Measurements from ENCODE around the gene ZNF205. TPM values are rescaled to one million over a fixed set of nuclear protein-coding genes. Genes with fewer than 3 reads are reported as not detected.
"Not testable (repeated sequence)": the region's sequence is repeated elsewhere in the genome, so short reads cannot be mapped to it uniquely, and the experiment has no call there.

The ZNF205 gene
- total RNA-seq, 1 experiment from 2014 or later: 18.3 TPM

DNA sequence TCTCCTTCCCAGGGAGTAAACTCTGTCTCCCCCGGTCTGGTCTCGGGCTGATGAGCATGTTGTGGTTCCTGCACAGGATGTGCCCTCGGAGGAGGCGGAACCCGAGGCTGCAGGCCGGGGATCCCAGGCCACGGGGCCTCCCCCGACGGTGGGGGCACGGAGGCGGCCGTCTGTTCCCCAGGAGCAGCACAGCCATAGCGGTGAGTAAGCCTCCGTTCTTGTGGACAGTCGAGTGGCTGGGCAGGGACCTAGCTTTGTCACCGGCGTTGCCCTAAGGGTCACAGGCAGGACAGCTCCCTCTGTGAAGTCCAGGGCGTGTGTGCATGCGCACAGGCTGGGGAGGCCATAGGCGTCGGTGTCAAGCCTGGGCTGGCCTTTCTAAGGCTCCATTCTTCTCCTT lies 26.0 kb downstream of the ZNF205 start:
- POLR2A ChIA-PET: no interaction called here
- TF ChIP-seq SIN3A (IDR thresholded peaks at IDR 0.05; ENCODE audit: borderline replicate concordance, insufficient read depth, low read depth, low read length) (no peak), POLR2AphosphoS5 (IDR thresholded peaks at IDR 0.05; ENCODE audit: low read depth, low read length) (no peak), TCF7L2 (IDR thresholded peaks at IDR 0.05; ENCODE audit: low read depth, low read length) (no peak), REST (IDR thresholded peaks at IDR 0.05; ENCODE audit: insufficient read depth in 1 of 2, low read depth in 2 of 2, low read length in 1 of 2) (no peak)
- TF ChIP-seq, protein P1, sequence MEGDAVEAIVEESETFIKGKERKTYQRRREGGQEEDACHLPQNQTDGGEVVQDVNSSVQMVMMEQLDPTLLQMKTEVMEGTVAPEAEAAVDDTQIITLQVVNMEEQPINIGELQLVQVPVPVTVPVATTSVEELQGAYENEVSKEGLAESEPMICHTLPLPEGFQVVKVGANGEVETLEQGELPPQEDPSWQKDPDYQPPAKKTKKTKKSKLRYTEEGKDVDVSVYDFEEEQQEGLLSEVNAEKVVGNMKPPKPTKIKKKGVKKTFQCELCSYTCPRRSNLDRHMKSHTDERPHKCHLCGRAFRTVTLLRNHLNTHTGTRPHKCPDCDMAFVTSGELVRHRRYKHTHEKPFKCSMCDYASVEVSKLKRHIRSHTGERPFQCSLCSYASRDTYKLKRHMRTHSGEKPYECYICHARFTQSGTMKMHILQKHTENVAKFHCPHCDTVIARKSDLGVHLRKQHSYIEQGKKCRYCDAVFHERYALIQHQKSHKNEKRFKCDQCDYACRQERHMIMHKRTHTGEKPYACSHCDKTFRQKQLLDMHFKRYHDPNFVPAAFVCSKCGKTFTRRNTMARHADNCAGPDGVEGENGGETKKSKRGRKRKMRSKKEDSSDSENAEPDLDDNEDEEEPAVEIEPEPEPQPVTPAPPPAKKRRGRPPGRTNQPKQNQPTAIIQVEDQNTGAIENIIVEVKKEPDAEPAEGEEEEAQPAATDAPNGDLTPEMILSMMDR (IDR thresholded peaks at IDR 0.05): no peak
- CTCF ChIA-PET: no interaction called here
- BruUV-seq (replicated peaks): no TSS peak
- Histone ChIP-seq H3K4me1 (ENCODE audit: control insufficient read depth, insufficient read depth, low read length) (peaks cover 7% of the 10 kb centered on the region; the same call in 1 of the 2 replicates), H3K9me3 (ENCODE audit: control insufficient read depth, insufficient read depth, low read depth, low read length) (no peaks in the 10 kb centered on the region), H3K27me3 (ENCODE audit: control insufficient read depth, insufficient read depth, low read length) (no peaks in the 10 kb centered on the region), H3K27ac (ENCODE audit: low read length) (no peak overlapping the region), H3K36me3 (ENCODE audit: control insufficient read depth, insufficient read depth, low read length) (peaks cover 10% of the 10 kb centered on the region; the same call in 1 of the 2 replicates), H3K4me3 (ENCODE audit: low read depth in 2 of 2, low read length in 2 of 2) (no peak overlapping the region)
- no peak for DNase-seq (ENCODE audit: low read depth, low spot score)
- in situ Hi-C loops (cut with HindIII; ENCODE audit: low pct_unique_long_range_greater_than_20kb, low sequenced_read_pairs) (no loop called here), intact Hi-C loops (cut with micrococcal nuclease; ENCODE audit: unreplicated experiment) (no loop called here)
- no peak for ATAC-seq

DNA sequence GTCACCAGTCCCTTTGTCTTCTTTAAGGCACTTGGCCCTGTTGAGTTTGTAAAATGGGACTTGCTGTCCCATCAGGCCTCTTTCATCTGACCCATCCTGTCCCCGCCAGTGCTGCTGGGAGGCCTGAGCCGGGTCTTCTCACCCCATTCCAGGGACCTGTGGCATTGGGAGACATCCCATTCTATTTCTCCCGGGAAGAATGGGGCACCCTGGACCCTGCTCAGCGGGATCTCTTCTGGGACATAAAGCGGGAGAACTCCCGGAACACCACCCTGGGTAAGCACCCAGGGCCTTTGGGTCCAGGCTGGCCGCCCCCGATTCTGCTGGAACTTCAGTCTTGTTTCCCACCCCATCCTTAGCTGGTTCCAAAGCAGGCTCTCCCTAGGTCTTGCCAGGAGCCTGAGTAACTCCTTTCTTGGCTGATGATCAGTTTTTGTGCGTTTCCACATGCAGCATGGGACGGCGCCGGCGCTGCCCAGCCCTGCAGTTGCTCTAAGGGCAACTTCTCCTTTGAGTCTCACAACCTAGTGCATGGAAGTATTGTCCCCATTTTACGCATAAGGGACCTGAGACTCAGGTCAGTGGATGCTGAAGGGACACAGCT lies 26.5 kb downstream of the ZNF205 start:
- ChIA-PET CTCF (no interaction called here), POLR2A (no interaction called here)
- no peak for ATAC-seq
- intact Hi-C loops (cut with micrococcal nuclease; ENCODE audit: unreplicated experiment) (no loop called here), in situ Hi-C loops (cut with HindIII; ENCODE audit: low pct_unique_long_range_greater_than_20kb, low sequenced_read_pairs) (no loop called here)
- TF ChIP-seq, protein P1 (IDR thresholded peaks at IDR 0.05): no peak
- TF ChIP-seq SIN3A (IDR thresholded peaks at IDR 0.05; ENCODE audit: borderline replicate concordance, insufficient read depth, low read depth, low read length) (no peak), TCF7L2 (IDR thresholded peaks at IDR 0.05; ENCODE audit: low read depth, low read length) (no peak), REST (IDR thresholded peaks at IDR 0.05; ENCODE audit: insufficient read depth in 1 of 2, low read depth in 2 of 2, low read length in 1 of 2) (no peak), POLR2AphosphoS5 (IDR thresholded peaks at IDR 0.05; ENCODE audit: low read depth, low read length) (no peak)
- H3K4me3 ChIP-seq (ENCODE audit: low read depth in 2 of 2, low read length in 2 of 2): no peak overlapping the region
- H3K27ac ChIP-seq (ENCODE audit: low read length): no peak overlapping the region
- H3K4me1 ChIP-seq (ENCODE audit: control insufficient read depth, insufficient read depth, low read length): peaks cover 7% of the 10 kb centered on the region; the same call in 1 of the 2 replicates
- no peak for DNase-seq (ENCODE audit: low read depth, low spot score)
- no peaks in the 10 kb centered on the region for H3K27me3 ChIP-seq (ENCODE audit: control insufficient read depth, insufficient read depth, low read length)
- no peaks in the 10 kb centered on the region for H3K9me3 ChIP-seq (ENCODE audit: control insufficient read depth, insufficient read depth, low read depth, low read length)
- H3K36me3 ChIP-seq (ENCODE audit: control insufficient read depth, insufficient read depth, low read length): peaks cover 7% of the 10 kb centered on the region; the same call in 1 of the 2 replicates
- no TSS peak for BruUV-seq (replicated peaks)

DNA sequence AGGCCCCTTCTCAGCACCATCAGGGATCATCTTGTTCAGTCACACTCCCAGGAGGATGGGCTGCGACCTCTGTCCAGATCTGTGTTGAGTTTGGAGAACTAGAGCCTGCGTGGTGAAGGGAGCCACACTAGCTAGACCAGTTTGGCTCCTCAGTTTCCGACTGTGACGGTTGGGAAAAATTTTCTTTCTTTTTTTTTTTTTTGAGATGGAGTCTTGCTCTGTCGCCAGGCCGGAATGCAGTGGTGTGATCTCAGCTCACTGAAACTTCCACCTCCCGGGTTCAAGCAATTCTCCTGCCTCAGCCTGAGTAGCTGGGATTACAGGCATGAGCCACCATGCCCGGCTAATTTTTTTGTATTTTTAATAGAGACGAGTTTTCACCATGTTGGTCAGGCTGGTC lies 27.2 kb downstream of the ZNF205 start:
- BruUV-seq (replicated peaks); POLR2A ChIA-PET; H3K4me3 ChIP-seq (ENCODE audit: low read depth in 2 of 2, low read length in 2 of 2); H3K4me1 ChIP-seq (ENCODE audit: control insufficient read depth, insufficient read depth, low read length); DNase-seq (ENCODE audit: low read depth, low spot score); H3K9me3 ChIP-seq (ENCODE audit: control insufficient read depth, insufficient read depth, low read depth, low read length); intact Hi-C loops (cut with micrococcal nuclease; ENCODE audit: unreplicated experiment); H3K27me3 ChIP-seq (ENCODE audit: control insufficient read depth, insufficient read depth, low read length); H3K36me3 ChIP-seq (ENCODE audit: control insufficient read depth, insufficient read depth, low read length); CTCF ChIA-PET; H3K27ac ChIP-seq (ENCODE audit: low read length); ATAC-seq; in situ Hi-C loops (cut with HindIII; ENCODE audit: low pct_unique_long_range_greater_than_20kb, low sequenced_read_pairs): not testable (repeated sequence)
